KMS-11 (cell line): ENCODE measurements around the gene LCLAT1.
"Not testable (repeated sequence)": the region's sequence is repeated elsewhere in the genome, so short reads cannot be mapped to it uniquely, and the experiment has no call there.

Experiments used
- H2AFZ ChIP-seq: fragments of 200-600 bp; sonication (generic); 2 replicates; pipeline ENCODE4 v1.6.1; 2016; ENCODE audit warnings: antibody characterized with exemption, mixed run types, low read depth
- H3K27ac ChIP-seq: fragments of 200-600 bp; sonication (generic); 2 replicates; pipeline ENCODE4 v1.6.1; 2016; ENCODE audit warnings: mild to moderate bottlenecking, mixed run types
- H3K27me3 ChIP-seq: fragments of 200-600 bp; sonication (generic); 2 replicates; pipeline ENCODE4 v1.6.1; 2017; ENCODE audit warnings: mild to moderate bottlenecking, low read depth, mixed run types, moderate library complexity; ENCODE audit not compliant: insufficient read depth
- H3K36me3 ChIP-seq: fragments of 200-600 bp; sonication (generic); 2 replicates; pipeline ENCODE4 v1.6.1; 2017; ENCODE audit warnings: mild to moderate bottlenecking, mixed run types; ENCODE audit not compliant: insufficient read depth
- H3K4me1 ChIP-seq: fragments of 200-600 bp; sonication (generic); 2 replicates; pipeline ENCODE4 v1.6.1; 2016; ENCODE audit warnings: mild to moderate bottlenecking, low read depth, mixed run types; ENCODE audit not compliant: poor library complexity, severe bottlenecking
- H3K4me2 ChIP-seq: fragments of 200-600 bp; sonication (generic); 2 replicates; pipeline ENCODE4 v1.7.0; 2016; ENCODE audit warnings: mild to moderate bottlenecking, mixed run types
- H3K4me3 ChIP-seq: fragments of 200-600 bp; sonication (generic); IDR thresholded peaks from 2 replicates; pipeline ENCODE4 v1.6.1; 2017; ENCODE audit warnings: low read depth, low read length, mixed read lengths; ENCODE audit not compliant: insufficient read depth
- H3K79me2 ChIP-seq: fragments of 200-600 bp; sonication (generic); 2 replicates; pipeline ENCODE4 v1.6.1; 2016; ENCODE audit warnings: low read depth, mixed run types; ENCODE audit not compliant: insufficient read depth
- H3K9ac ChIP-seq: fragments of 200-600 bp; sonication (generic); 2 replicates; pipeline ENCODE4 v1.6.1; 2016; ENCODE audit warnings: mild to moderate bottlenecking, mixed run types
- H4K20me1 ChIP-seq: fragments of 200-600 bp; sonication (generic); 2 replicates; pipeline ENCODE4 v1.6.1; 2016; ENCODE audit warnings: mild to moderate bottlenecking, mixed run types; ENCODE audit not compliant: insufficient read depth
- TF ChIP-seq, protein P1 (sequence below): fragments of 200-600 bp; sonication (generic); conservative IDR thresholded peaks from 2 replicates; pipeline ENCODE4 v1.6.1; 2017; ENCODE audit warnings: low read depth, mild to moderate bottlenecking, antibody characterized with exemption, low read length, moderate library complexity, mixed read lengths

LCLAT1 gene

DNA sequence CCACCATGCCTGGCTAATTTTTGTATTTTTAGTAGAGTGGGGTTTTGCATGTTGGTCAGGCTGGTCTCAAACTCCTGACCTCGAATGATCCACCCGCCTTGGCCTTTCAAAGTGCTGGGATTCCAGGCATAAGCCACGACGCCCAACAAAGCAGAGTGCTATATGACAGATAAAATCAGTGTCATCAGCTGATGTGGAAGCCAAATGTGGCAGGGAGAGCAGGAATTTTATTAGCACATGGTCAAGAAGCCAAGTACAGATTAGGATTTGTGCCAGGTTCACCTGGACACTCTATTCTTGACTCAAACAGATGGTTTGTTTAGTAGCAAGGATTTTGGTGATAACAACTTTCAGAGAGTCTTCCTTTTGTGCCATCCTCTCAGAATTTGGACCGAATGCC, 62.7 kb downstream of the LCLAT1 start:
- no peak overlapping the region for H2AFZ ChIP-seq
- no peak overlapping the region for H3K27ac ChIP-seq
- TF ChIP-seq, protein P1, sequence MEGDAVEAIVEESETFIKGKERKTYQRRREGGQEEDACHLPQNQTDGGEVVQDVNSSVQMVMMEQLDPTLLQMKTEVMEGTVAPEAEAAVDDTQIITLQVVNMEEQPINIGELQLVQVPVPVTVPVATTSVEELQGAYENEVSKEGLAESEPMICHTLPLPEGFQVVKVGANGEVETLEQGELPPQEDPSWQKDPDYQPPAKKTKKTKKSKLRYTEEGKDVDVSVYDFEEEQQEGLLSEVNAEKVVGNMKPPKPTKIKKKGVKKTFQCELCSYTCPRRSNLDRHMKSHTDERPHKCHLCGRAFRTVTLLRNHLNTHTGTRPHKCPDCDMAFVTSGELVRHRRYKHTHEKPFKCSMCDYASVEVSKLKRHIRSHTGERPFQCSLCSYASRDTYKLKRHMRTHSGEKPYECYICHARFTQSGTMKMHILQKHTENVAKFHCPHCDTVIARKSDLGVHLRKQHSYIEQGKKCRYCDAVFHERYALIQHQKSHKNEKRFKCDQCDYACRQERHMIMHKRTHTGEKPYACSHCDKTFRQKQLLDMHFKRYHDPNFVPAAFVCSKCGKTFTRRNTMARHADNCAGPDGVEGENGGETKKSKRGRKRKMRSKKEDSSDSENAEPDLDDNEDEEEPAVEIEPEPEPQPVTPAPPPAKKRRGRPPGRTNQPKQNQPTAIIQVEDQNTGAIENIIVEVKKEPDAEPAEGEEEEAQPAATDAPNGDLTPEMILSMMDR = no peak
- H3K4me1 ChIP-seq = peaks cover 19% of the 10 kb centered on the region
- peaks cover 4% of the 10 kb centered on the region; the same call in 1 of the 2 replicates for H3K79me2 ChIP-seq
- no peak overlapping the region for H3K4me3 ChIP-seq
- H3K9ac ChIP-seq = no peak overlapping the region
- H4K20me1 ChIP-seq = no peaks in the 10 kb centered on the region
- H3K27me3 ChIP-seq = no peaks in the 10 kb centered on the region
- H3K36me3 ChIP-seq = no peaks in the 10 kb centered on the region
- H3K4me2 ChIP-seq = no peak overlapping the region

DNA sequence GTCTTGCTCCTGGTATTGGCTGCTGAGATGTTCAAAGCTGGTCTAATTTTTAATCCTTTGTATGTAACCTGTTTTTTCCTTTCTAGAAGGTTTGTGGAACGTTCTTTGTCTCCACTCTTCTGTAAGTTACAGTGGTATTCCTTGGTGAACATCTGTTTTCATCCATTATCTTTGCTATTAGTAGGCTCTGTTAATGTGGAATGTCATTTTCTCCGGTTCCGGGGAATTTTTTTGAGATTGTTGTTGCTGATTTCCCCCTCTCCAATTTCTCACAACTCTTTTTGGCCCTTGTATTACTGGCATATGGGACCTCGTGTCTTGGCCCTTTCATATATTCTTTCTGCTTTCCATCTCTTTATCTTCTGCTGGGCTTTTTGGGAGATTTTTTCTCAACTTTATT, 63.4 kb downstream of the LCLAT1 start:
- Histone ChIP-seq H3K27me3 (no peaks in the 10 kb centered on the region), H3K4me1 (peaks cover 26% of the 10 kb centered on the region), H3K4me2 (no peak overlapping the region), H4K20me1 (no peaks in the 10 kb centered on the region), H3K4me3 (no peak overlapping the region), H3K9ac (no peak overlapping the region), H3K36me3 (no peaks in the 10 kb centered on the region), H3K27ac (no peak overlapping the region), H2AFZ (no peak overlapping the region), H3K79me2 (peaks cover 4% of the 10 kb centered on the region; the same call in 1 of the 2 replicates)
- TF ChIP-seq, protein P1 = no peak

DNA sequence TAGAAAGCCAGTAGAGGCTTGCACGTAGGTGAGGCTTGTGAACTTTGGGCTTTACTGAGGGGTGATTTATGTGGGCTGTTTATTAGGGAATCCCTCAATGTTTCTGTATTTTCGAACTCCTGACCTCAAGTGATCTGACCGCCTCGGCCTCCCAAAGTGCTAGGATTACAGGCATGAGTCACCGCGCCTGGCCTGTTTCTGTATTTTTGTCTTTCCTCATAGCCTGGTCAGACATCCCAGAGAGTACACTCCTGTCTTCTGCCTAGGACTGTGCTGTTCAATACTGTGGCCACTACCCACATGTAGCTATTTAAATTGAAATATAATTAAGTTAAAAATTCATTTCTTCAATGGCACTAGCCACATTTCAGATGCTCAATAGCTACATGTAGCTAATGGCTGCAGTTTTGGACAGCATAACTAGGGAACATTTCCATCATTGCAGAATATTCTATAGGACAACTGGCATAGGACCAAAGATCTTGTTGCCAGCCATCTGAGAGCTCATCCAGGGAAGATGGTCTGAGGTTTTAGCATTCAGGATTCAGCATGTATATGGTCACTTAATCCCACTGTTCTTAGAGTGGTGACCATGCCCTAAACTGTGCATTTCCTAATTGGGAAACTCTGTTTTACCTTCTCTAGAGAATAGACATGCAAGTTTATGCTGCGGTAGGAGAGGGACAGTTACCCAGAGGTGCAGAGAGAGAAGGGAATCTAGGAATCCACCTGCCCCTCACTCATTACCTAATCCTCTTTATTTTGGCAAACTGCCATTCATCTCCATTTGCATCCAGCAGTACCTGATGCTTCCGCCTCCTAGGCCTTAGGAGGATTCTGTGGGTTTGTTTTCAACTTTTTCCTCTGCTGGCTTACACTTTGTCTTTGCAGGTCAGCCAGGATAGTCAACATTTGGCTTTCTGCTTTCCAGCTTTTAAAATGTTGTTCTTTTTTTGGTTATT, 64.4 kb downstream of the LCLAT1 start:
- Histone ChIP-seq H3K36me3 (no peaks in the 10 kb centered on the region), H3K4me3 (no peak overlapping the region), H2AFZ (no peak overlapping the region), H3K79me2 (peaks cover 4% of the 10 kb centered on the region; the same call in 1 of the 2 replicates), H4K20me1 (no peaks in the 10 kb centered on the region), H3K4me2 (no peak overlapping the region), H3K9ac (no peak overlapping the region), H3K27ac (no peak overlapping the region), H3K27me3 (no peaks in the 10 kb centered on the region), H3K4me1 (peaks cover 26% of the 10 kb centered on the region)
- TF ChIP-seq, protein P1 = no peak

DNA sequence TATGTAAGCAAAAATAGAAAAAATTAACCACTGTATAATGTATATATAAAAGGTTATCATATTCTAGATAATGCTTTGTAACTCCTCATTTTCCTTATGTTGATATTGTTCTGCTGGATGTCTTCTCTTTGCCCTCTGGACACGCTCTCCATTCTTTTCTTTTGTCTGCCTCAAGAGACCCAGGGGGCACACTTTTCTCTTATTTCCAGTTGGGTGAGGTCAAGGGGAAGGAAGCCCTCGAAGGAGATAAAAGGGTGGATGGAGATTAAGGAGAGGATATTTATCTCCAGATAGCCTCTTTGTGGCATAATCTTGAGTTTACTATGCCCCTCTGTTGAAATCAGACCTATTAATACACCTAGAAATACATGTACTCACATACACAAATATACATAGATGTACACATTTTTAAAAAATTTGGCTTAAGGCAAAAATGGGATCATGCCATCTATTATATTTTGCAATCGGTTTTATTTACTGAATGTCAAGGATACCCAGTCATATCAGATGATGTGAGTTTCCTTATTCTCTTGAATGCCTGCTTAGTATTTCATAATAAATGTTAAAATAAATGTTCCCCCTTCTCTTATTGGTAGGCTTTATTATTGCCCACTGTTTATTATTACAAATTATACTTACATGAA, 65.3 kb downstream of the LCLAT1 start:
- no peak overlapping the region for H3K4me2 ChIP-seq

DNA sequence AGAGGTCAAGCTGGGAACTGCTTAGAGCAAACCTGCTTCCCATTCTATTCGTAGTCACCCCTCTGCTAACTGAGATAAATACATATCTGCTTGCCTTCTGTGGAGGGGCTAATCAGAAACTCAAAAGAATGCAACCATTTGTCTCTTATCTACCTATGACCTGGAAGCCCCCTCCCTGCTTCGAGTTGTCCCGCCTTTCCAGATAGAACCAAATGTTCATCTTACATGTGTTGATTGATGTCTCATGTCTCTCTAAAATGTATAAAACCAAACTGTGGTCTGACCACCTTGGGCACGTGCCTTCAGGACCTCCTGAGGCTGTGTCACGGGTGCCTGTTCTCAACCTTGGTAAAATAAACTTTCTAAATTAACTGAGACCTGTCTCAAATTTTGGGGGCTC, 66.6 kb downstream of the LCLAT1 start:
- peaks cover 26% of the 10 kb centered on the region for H3K4me1 ChIP-seq
- H3K9ac ChIP-seq, H3K4me3 ChIP-seq, H4K20me1 ChIP-seq, H2AFZ ChIP-seq, H3K79me2 ChIP-seq, H3K27me3 ChIP-seq, H3K36me3 ChIP-seq: not testable (repeated sequence)
- peak overlapping the region; percentile 10; the same call in 1 of the 2 replicates for H3K27ac ChIP-seq
- peak overlapping the region; percentile 27 for H3K4me2 ChIP-seq

More for the DNA sequence above, 65.3 kb downstream of the LCLAT1 start:
- TF ChIP-seq, protein P1 = no peak
- Histone ChIP-seq H3K9ac (no peak overlapping the region), H2AFZ (no peak overlapping the region), H3K79me2 (peaks cover 4% of the 10 kb centered on the region; the same call in 1 of the 2 replicates), H3K36me3 (no peaks in the 10 kb centered on the region), H3K4me1 (peaks cover 26% of the 10 kb centered on the region), H3K27me3 (no peaks in the 10 kb centered on the region), H3K4me3 (no peak overlapping the region), H4K20me1 (no peaks in the 10 kb centered on the region), H3K27ac (no peak overlapping the region)
